ENCODE measurements around the gene KHNYN.
"Not testable (repeated sequence)": the region's sequence is repeated elsewhere in the genome, so short reads cannot be mapped to it uniquely, and the experiment has no call there.

Gene KHNYN

GRCh38 chr14:24481622-24482324 lies 52.0 kb downstream of the KHNYN start:
- peak; percentile 71 for DNase-seq

DNA sequence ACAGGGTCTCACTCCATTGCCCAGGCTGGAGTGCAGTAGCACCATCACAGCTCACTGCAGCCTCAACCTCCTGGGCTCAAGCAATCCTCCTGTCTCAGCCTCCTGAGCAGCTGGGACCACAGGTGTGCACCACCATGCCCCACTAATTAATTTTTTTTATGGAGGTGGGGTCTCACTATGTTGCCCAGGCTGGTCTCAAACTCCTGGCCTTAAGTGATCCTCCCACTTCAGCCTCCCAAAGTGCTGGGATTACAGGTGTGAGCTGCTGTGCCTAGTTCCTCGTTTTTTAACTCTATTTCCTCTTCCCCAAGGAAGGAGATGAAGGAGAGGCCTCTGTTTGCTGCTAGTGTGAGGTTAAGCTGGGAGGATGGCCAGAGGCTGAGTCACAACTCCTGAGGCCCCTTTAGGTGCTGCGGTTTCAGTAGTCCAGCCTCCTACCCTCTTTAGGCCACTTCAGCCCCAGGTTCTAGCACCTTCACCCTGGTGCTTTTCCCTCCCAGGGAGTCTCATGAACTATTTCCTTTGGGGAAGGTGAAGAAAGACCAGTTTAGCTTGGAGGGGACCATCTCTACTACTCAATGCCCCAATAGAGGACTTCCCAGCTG lies 53.0 kb downstream of the KHNYN start:
- DNase-seq, result not testable (repeated sequence)

DNA sequence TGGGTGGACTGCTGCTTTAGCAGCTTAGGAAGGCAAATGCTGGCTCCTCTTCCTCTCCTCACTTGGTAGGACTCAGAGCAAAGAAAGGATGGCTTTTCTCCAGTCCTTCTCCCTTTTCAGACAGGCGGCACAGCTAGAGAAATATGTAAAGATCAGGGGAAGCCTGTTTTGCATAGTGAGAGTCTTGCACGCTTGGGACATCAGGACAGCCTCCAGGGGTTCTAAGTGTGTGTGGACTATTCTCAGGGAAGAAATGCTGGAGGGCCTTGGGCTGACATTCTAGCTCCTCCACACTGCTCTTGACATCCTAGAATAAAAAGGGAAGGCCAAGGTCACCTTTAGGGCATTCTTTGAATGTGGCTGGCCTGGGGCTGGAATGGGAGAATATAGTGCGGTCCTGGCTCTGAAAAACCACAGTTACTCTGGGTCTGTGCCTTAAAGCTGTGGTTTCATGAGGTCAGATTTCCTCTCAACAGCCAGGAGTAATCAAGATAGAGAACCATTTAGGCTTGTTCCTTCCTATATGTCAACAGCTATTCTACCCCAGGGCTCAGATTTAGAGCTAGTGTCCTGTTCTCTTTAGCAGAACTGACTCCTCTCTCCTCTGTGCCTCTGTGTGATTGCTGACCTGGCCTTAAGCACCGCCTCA lies 54.0 kb downstream of the KHNYN start:
- no peak for DNase-seq
